Measurements from ENCODE around the gene ROM1. TPM values are rescaled to one million over a fixed set of nuclear protein-coding genes. Genes with fewer than 3 reads are reported as not detected.

ROM1 gene
- polyA plus RNA-seq, 2 of the 4 experiments (the other 2 are of a cell fraction) = 0.92 to 2.8 TPM

DNA sequence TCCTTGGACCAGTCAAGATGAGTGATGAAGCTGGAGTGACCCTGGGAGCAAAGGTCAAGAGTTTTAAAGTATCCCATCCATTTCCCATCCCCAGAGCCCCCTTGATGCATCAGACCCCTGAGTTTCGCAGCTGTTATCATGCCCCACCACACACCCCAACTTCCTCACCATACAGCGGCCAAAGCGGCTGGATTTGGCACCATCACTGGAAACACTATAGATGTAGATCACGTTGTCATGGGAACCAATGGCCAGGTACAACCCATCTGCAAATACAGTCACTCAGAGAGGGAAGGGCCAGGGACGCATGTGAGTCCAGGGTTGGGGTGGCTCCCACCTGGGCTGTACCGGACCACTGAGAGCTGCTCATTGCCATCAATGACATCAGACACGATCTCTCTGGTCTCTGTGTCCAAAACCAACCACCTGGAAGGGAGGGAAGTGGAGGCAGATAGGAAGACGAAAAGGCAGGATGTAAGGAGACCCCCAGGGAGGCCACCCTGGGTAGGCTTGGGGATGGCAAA lies 9.2 kb upstream of the ROM1 start (continued):
- no peak for TF ChIP-seq NR3C1 (IDR thresholded peaks at IDR 0.05)

DNA sequence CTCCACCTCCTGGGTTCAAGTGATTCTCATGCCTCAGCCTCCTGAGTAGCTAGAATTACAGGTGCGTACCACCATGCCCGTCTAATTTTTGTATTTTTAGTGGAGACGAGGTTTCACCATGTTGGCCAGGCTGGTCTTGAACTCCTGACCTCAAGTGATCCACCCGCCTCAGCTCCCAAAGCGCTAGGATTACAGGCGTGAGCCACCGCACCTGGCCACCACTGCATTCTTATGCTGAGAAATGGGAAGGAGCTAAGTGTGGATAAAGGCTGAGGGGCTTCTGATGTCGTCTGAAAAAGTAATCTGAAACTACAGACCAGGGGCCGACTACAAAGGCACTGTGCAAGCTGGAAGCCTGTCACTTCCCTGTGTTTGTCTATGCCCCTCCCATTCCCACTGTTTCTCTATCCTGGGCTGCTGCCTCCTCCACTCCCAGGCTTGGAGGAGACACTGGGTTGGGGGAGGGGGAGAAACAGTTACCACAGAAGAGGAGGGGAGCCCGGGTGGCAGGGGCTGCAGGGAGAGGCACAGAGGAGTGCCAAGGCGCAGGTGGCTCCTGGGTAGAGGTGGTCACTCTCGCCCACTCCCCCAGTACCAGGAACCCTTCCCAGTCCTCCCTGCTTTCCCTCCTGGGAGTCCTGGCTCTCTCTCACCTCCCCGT lies 8.5 kb upstream of the ROM1 start:
- no peak for FAIRE-seq
- ChIA-PET POLR2A (interaction anchor here (0.7 to 1.2 kb wide), 2 partner anchors 14 to 67 kb away, joined by 3 to 7 read pairs; partner anchors contain the start of gene LBHD1), CTCF (interaction anchor here (0.8 to 5.1 kb wide), 8 partner anchors 8 to 210 kb away, joined by 3 to 42 read pairs (median 6); partner anchors contain the start of genes EML3, ROM1 and TUT1)
- 0 out of 3 replicates have a peak overlapping the region, but pooled peaks have one; percentile 12 for H3K4me2 ChIP-seq
- H3K27ac ChIP-seq = peak overlapping the region in 1 of 2 experiments; percentile 44; a peak in 2 of 6 replicates
- 67% methylated on average over 13 of the region's 13 CpGs for WGBS (ENCODE audit: missing lambda C conversion rate)
- H3K9me3 ChIP-seq = no peaks in the 10 kb centered on the region
- TF ChIP-seq EHMT2 (IDR thresholded peaks at IDR 0.05; ENCODE audit: low read depth) (no peak), HOXB5 (CRISPR knock-in tag; IDR thresholded peaks at IDR 0.05) (no peak), TP53 (CRISPR knock-in tag; IDR thresholded peaks at IDR 0.05) (no peak), KDM1A (IDR thresholded peaks at IDR 0.05; ENCODE audit: low read depth) (no peak), CHD2 (IDR thresholded peaks at IDR 0.05; ENCODE audit: low read length, partially characterized antibody) (no peak), SMC3 (IDR thresholded peaks at IDR 0.05) (no peak)
- TF ChIP-seq, protein P1, sequence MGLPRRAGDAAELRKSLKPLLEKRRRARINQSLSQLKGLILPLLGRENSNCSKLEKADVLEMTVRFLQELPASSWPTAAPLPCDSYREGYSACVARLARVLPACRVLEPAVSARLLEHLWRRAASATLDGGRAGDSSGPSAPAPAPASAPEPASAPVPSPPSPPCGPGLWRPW (IDR thresholded peaks at IDR 0.05) = no peak
- TF ChIP-seq, protein P2, sequence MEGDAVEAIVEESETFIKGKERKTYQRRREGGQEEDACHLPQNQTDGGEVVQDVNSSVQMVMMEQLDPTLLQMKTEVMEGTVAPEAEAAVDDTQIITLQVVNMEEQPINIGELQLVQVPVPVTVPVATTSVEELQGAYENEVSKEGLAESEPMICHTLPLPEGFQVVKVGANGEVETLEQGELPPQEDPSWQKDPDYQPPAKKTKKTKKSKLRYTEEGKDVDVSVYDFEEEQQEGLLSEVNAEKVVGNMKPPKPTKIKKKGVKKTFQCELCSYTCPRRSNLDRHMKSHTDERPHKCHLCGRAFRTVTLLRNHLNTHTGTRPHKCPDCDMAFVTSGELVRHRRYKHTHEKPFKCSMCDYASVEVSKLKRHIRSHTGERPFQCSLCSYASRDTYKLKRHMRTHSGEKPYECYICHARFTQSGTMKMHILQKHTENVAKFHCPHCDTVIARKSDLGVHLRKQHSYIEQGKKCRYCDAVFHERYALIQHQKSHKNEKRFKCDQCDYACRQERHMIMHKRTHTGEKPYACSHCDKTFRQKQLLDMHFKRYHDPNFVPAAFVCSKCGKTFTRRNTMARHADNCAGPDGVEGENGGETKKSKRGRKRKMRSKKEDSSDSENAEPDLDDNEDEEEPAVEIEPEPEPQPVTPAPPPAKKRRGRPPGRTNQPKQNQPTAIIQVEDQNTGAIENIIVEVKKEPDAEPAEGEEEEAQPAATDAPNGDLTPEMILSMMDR (IDR thresholded peaks at IDR 0.05) = no peak
- TF ChIP-seq, protein P3, sequence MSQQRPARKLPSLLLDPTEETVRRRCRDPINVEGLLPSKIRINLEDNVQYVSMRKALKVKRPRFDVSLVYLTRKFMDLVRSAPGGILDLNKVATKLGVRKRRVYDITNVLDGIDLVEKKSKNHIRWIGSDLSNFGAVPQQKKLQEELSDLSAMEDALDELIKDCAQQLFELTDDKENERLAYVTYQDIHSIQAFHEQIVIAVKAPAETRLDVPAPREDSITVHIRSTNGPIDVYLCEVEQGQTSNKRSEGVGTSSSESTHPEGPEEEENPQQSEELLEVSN (IDR thresholded peaks at IDR 0.05; ENCODE audit: borderline replicate concordance, low read depth) = no peak
- DNase-seq (ENCODE audit: low read depth in 1 of 2, low spot score in 1 of 2) = peak in 1 of 2 experiments; percentile 31
- peaks cover 19% of the 10 kb centered on the region for H3K4me1 ChIP-seq
- no peak overlapping the region for H3K4me3 ChIP-seq
- ATAC-seq = no peak

DNA sequence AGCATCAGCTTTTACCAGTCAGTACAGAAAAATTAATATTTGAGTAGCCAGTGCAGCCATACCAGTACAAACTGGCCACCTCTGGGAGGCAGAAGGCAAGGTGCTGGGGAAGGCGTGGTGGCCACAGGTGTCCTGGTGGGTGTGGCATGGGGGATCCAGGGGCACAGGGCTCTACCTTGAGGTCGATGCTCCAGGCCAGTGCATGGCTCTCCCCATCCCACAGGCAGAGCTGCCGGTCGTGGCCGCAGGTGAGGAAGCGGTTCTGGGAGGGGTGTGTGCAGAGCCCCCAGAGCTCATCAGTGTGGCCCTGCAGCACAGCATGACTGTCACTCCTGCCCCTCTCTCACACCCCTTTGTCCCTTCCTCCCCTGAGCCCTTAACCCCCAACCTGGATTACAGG lies 7.6 kb upstream of the ROM1 start:
- TF ChIP-seq, protein P2 (IDR thresholded peaks at IDR 0.05) = no peak
- no peak for TF ChIP-seq CHD2 (IDR thresholded peaks at IDR 0.05; ENCODE audit: low read length, partially characterized antibody)
- TF ChIP-seq, protein P4, sequence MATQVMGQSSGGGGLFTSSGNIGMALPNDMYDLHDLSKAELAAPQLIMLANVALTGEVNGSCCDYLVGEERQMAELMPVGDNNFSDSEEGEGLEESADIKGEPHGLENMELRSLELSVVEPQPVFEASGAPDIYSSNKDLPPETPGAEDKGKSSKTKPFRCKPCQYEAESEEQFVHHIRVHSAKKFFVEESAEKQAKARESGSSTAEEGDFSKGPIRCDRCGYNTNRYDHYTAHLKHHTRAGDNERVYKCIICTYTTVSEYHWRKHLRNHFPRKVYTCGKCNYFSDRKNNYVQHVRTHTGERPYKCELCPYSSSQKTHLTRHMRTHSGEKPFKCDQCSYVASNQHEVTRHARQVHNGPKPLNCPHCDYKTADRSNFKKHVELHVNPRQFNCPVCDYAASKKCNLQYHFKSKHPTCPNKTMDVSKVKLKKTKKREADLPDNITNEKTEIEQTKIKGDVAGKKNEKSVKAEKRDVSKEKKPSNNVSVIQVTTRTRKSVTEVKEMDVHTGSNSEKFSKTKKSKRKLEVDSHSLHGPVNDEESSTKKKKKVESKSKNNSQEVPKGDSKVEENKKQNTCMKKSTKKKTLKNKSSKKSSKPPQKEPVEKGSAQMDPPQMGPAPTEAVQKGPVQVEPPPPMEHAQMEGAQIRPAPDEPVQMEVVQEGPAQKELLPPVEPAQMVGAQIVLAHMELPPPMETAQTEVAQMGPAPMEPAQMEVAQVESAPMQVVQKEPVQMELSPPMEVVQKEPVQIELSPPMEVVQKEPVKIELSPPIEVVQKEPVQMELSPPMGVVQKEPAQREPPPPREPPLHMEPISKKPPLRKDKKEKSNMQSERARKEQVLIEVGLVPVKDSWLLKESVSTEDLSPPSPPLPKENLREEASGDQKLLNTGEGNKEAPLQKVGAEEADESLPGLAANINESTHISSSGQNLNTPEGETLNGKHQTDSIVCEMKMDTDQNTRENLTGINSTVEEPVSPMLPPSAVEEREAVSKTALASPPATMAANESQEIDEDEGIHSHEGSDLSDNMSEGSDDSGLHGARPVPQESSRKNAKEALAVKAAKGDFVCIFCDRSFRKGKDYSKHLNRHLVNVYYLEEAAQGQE (IDR thresholded peaks at IDR 0.05) = no peak
- TF ChIP-seq, protein P5, sequence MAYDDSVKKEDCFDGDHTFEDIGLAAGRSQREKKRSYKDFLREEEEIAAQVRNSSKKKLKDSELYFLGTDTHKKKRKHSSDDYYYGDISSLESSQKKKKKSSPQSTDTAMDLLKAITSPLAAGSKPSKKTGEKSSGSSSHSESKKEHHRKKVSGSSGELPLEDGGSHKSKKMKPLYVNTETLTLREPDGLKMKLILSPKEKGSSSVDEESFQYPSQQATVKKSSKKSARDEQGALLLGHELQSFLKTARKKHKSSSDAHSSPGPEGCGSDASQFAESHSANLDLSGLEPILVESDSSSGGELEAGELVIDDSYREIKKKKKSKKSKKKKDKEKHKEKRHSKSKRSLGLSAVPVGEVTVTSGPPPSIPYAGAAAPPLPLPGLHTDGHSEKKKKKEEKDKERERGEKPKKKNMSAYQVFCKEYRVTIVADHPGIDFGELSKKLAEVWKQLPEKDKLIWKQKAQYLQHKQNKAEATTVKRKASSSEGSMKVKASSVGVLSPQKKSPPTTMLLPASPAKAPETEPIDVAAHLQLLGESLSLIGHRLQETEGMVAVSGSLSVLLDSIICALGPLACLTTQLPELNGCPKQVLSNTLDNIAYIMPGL (CRISPR knock-in tag; IDR thresholded peaks at IDR 0.05; ENCODE audit: borderline replicate concordance) = no peak
- POLR2A ChIA-PET = interaction anchor here (1.1 to 1.2 kb wide), 3 partner anchors 14 to 47 kb away, joined by 3 to 7 read pairs (median 3); partner anchors contain the start of genes INTS5 and TUT1
- Histone ChIP-seq H3K4me1 (peaks cover 12% of the 10 kb centered on the region), H3K9me3 (no peaks in the 10 kb centered on the region), H3K4me3 (no peak overlapping the region), H3K4me2 (no peak overlapping the region), H3K27ac (no peak overlapping the region)
- DNase-seq (ENCODE audit: low read depth in 1 of 2, low spot score in 1 of 2) (no peak), FAIRE-seq (no peak), ATAC-seq (no peak)
- WGBS (ENCODE audit: missing lambda C conversion rate) = 86% methylated on average over 6 of the region's 6 CpGs
- CTCF ChIA-PET = interaction anchor here (0.9 to 2.9 kb wide), 5 partner anchors 11 to 210 kb away, joined by 3 to 12 read pairs (median 7); partner anchors contain the start of gene TUT1
